Prostate gland (tissue), 2 donors: ENCODE measurements around the gene GLTPD2. TPM values are rescaled to one million over a fixed set of nuclear protein-coding genes. Genes with fewer than 3 reads are reported as not detected.

Source experiments
- DNase-seq: peaks from one replicate; pipeline ENCODE4 v3.0.0-alpha.2; 2019; ENCODE audit warnings: low spot score
- H3K27ac ChIP-seq, 2 donors: fragments of 200-600 bp; sonication (generic); 2 replicates each; pipeline ENCODE4 v1.5.1; 2017 to 2019
- H3K27me3 ChIP-seq: fragments of 200-600 bp; sonication (generic); replicated peaks from 2 replicates; pipeline ENCODE4 v1.5.1; 2019; ENCODE audit not compliant: insufficient read depth
- H3K36me3 ChIP-seq, 2 donors: fragments of 200-600 bp; sonication (generic); 1 replicate in 1 of 2; 2 replicates in 1 of 2; pipeline versions ENCODE4 v1.5.1 to v1.8.1; 2017 to 2019
- H3K4me1 ChIP-seq: fragments of 200-600 bp; sonication (generic); replicated peaks from 2 replicates; pipeline ENCODE4 v1.5.1; 2019
- H3K4me3 ChIP-seq, 2 donors: fragments of 200-600 bp; sonication (generic); 2 replicates each; pipeline ENCODE4 v1.5.1; 2017 to 2019
- H3K9me3 ChIP-seq: fragments of 200-600 bp; sonication (generic); 2 replicates; pipeline ENCODE4 v1.5.1; 2017
- POLR2A ChIP-seq: fragments of 450-650 bp; IDR thresholded peaks from one replicate; pipeline ENCODE4 v1.6.1; 2016; ENCODE audit warnings: antibody characterized with exemption, mild to moderate bottlenecking
- POLR2AphosphoS5 ChIP-seq: sonication (generic); formaldehyde crosslinking; IDR thresholded peaks from one replicate; pipeline ENCODE4 v1.6.1; 2017; ENCODE audit warnings: antibody characterized with exemption
- WGBS: methylation state at CpG from one replicate; pipeline ENCODE4 v1.1.5; 2018; 5-methylcytosine and 5-hydroxymethylcytosine counted together
- intact Hi-C: fragments of 100-400 bp; cut with DNase I; formaldehyde crosslinking; loops from one replicate; pipeline ENCODE4 v1.14.2; 2022
- total RNA-seq, 2 donors: library from RNA; depleted of rRNA; stranded (reverse); fragments of >200 nt; gene quantifications; one replicate each; pipeline ENCODE4 v1.1.0, GENCODE V29; 2016
- TF ChIP-seq, protein P1 (sequence below), 4 experiments: fragments of 200-600 bp in 2 of 4; fragments of 450-650 bp in 2 of 4; sonication (generic) in 2 of 4; IDR thresholded peaks; 1 replicate in 3 of 4; 2 replicates in 1 of 4; pipeline ENCODE4 v1.5.1; 2016 to 2019; ENCODE audit warnings: antibody characterized with exemption in 4 of 4, mild to moderate bottlenecking in 2 of 4, moderate library complexity in 2 of 4

Gene GLTPD2
- total RNA-seq, 2 donors from 2014 or later, result not detected

DNA sequence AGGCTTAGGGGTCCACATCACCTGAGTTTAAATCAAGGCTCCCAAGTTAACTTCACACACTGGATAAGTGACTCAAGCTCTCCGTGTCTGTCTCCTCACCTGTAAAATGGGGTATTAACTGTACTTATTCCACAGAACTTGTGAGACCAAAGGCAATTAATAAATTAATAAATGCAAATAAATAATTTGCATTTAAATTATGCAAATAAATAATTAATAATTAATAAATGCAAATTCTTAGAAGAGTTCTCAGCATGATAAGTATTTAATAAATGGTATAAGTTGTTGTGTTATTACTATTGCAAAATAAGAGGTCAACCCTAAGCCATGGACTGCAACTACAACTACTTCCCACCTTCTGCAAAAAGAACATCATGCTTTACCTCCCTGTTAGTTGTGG lies 35.4 kb upstream of the GLTPD2 start:
- 85% methylated on average over 1 of the region's 1 CpG for WGBS
- no peak for DNase-seq
- Histone ChIP-seq H3K9me3 (no peaks in the 10 kb centered on the region), H3K4me1 (no peaks in the 10 kb centered on the region), H3K27me3 (no peaks in the 10 kb centered on the region), H3K27ac (no peak overlapping the region), H3K36me3 (no peaks in the 10 kb centered on the region), H3K4me3 (no peak overlapping the region)
- TF ChIP-seq, protein P1, sequence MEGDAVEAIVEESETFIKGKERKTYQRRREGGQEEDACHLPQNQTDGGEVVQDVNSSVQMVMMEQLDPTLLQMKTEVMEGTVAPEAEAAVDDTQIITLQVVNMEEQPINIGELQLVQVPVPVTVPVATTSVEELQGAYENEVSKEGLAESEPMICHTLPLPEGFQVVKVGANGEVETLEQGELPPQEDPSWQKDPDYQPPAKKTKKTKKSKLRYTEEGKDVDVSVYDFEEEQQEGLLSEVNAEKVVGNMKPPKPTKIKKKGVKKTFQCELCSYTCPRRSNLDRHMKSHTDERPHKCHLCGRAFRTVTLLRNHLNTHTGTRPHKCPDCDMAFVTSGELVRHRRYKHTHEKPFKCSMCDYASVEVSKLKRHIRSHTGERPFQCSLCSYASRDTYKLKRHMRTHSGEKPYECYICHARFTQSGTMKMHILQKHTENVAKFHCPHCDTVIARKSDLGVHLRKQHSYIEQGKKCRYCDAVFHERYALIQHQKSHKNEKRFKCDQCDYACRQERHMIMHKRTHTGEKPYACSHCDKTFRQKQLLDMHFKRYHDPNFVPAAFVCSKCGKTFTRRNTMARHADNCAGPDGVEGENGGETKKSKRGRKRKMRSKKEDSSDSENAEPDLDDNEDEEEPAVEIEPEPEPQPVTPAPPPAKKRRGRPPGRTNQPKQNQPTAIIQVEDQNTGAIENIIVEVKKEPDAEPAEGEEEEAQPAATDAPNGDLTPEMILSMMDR (IDR thresholded peaks at IDR 0.05), result no peak
- TF ChIP-seq POLR2AphosphoS5 (no peak), POLR2A (no peak)
- intact Hi-C loops, result no loop called here

DNA sequence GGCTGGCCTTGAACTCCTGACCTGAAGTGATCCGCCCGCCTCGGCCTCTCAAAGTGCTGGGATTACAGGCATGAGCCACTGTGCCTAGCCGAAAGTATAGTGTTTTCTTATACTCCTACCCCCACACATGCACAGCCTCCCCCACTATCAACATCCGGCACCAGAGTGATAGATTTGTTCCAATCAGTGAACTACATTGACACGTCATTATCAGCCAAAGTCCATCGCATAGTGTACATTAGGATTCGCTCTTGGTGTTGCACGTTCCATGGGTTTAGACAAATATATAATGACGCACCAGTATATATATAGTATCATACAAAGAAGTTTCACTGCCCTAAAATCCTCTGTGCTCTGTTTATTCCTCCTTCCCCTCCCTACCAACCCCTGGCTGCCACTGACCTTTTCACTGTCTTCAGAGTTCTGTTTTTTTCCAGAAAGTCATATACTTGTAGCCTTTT lies 29.0 kb upstream of the GLTPD2 start:
- intact Hi-C loops, result no loop called here
- TF ChIP-seq, protein P1 (IDR thresholded peaks at IDR 0.05), result no peak
- TF ChIP-seq POLR2A, result no peak
- TF ChIP-seq POLR2AphosphoS5, result no peak
- H3K27me3 ChIP-seq, result no peaks in the 10 kb centered on the region
- no peak overlapping the region for H3K4me3 ChIP-seq
- H3K36me3 ChIP-seq, result no peaks in the 10 kb centered on the region
- no peaks in the 10 kb centered on the region for H3K9me3 ChIP-seq
- WGBS, result 85% methylated on average over 10 of the region's 10 CpGs
- H3K4me1 ChIP-seq, result no peaks in the 10 kb centered on the region
- no peak for DNase-seq
- H3K27ac ChIP-seq, result no peak overlapping the region

DNA sequence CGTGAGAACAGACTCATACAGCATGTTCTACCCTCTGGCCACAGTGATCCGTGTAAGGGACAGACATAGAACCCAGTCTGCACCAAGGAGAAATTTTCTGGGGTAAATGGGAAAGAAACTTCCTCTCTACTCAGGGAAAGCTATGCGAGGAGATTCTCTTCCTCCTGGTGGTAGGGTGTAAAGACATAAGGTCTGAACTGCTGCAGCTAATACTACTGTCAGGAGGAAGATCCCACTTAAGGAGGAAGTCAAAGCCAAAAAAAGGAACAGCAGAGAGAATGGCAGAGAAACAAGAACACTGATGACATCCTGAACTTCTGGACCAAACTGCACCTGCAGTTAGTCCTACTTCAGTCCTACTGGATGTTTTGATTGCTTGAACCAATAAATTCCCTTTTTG lies 24.2 kb upstream of the GLTPD2 start:
- H3K36me3 ChIP-seq, result no peaks in the 10 kb centered on the region
- 64% methylated on average over 3 of the region's 3 CpGs for WGBS

DNA sequence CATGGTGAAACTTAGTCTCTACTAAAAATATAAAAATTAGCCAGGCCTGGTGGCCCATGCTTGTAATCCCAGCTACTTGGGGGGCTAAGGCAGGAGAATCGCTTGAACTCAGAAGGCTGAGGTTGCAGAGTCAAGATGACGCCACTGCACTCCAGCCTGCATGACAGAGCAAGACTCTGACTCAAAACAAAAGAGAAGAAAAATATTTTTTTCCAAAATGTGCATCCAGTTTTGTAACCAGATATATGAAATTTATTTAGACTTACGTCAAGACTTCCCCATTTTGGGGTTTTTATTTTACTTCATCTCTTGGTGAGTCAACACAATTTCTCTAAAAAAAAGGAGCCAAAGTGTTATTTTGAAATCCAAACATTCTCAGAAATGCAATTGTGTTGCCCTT lies 22.6 kb upstream of the GLTPD2 start:
- no peak for TF ChIP-seq POLR2AphosphoS5
- TF ChIP-seq POLR2A, result no peak
- TF ChIP-seq, protein P1 (IDR thresholded peaks at IDR 0.05), result no peak
- H3K27ac ChIP-seq, result no peak overlapping the region
- H3K4me3 ChIP-seq, result no peak overlapping the region
- H3K9me3 ChIP-seq, result no peaks in the 10 kb centered on the region
- 71% methylated on average over 3 of the region's 3 CpGs for WGBS
- no peaks in the 10 kb centered on the region for H3K36me3 ChIP-seq
- intact Hi-C loops, result no loop called here
- H3K27me3 ChIP-seq, result no peaks in the 10 kb centered on the region
- H3K4me1 ChIP-seq, result no peaks in the 10 kb centered on the region
- no peak for DNase-seq

More for the DNA sequence above, 24.2 kb upstream of the GLTPD2 start:
- no peaks in the 10 kb centered on the region for H3K9me3 ChIP-seq
- H3K4me1 ChIP-seq, result no peaks in the 10 kb centered on the region
- TF ChIP-seq, protein P1 (IDR thresholded peaks at IDR 0.05), result no peak
- TF ChIP-seq POLR2AphosphoS5 (no peak), POLR2A (no peak)
- H3K27me3 ChIP-seq, result no peaks in the 10 kb centered on the region
- no peak for DNase-seq
- no peak overlapping the region for H3K4me3 ChIP-seq
- H3K27ac ChIP-seq, result no peak overlapping the region
- intact Hi-C loops, result no loop called here

DNA sequence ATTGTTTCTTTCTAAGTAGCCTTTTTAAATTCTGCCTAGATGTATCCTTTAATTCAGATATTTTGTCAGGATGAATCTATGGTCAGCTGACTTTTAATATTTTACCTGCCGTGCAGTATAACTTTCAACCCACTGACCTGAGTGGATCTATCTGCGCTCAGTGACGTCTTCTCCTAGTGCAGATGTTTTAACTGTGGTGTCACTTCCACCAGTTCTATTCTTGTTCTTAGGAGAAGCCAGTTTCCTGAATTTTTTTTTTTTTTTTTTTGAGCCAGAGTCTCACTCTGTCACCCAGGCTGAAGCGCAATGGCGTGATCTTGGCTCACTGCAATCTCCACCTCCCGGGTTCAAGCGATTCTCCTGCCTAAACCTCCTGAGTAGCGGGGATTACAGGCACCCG lies 22.0 kb upstream of the GLTPD2 start:
- no peak for DNase-seq
- intact Hi-C loops, result no loop called here
- no peak for TF ChIP-seq POLR2AphosphoS5
- TF ChIP-seq POLR2A, result no peak
- TF ChIP-seq, protein P1 (IDR thresholded peaks at IDR 0.05), result no peak
- H3K27ac ChIP-seq, result no peak overlapping the region
- no peak overlapping the region for H3K4me3 ChIP-seq
- H3K27me3 ChIP-seq, result no peaks in the 10 kb centered on the region
- WGBS, result 86% methylated on average over 9 of the region's 9 CpGs
- no peaks in the 10 kb centered on the region for H3K9me3 ChIP-seq
- H3K36me3 ChIP-seq, result no peaks in the 10 kb centered on the region
- H3K4me1 ChIP-seq, result no peaks in the 10 kb centered on the region
